ENCODE data around the gene PRKCQ.

The PRKCQ gene

DNA sequence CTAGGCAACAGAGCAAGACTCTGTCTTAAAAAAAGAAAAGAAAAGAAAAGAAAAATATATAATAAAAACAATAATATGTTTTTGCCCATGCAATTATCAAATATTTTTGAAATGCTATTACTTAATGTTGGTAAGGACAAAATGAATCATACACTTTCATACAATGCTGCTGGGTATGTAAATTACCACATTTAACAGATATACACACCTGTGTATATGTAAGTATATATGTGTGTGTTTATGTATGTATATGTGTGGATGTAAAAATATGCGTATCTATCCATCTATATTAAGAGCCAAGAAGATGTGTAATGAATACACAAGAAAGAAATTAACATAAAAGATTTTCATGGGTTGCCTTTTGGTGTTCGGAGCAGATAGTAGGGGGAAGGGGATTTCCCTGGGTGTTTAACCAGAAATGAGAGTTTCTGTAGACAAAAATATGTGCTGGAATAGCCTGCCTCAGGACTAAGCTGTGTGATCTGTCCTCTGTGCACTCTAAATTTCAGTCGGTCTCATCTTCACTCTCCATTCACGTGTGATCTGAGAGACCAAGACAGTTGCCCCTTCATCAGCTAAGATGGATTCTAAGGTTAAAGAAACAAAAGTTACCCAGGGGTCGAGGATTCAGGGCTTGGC lies 61.2 kb downstream of the PRKCQ start:
- no peak for DNase-seq

GRCh38 chr10:6516929-6517284 lies 63.2 kb downstream of the PRKCQ start:
- no peak for DNase-seq

DNA sequence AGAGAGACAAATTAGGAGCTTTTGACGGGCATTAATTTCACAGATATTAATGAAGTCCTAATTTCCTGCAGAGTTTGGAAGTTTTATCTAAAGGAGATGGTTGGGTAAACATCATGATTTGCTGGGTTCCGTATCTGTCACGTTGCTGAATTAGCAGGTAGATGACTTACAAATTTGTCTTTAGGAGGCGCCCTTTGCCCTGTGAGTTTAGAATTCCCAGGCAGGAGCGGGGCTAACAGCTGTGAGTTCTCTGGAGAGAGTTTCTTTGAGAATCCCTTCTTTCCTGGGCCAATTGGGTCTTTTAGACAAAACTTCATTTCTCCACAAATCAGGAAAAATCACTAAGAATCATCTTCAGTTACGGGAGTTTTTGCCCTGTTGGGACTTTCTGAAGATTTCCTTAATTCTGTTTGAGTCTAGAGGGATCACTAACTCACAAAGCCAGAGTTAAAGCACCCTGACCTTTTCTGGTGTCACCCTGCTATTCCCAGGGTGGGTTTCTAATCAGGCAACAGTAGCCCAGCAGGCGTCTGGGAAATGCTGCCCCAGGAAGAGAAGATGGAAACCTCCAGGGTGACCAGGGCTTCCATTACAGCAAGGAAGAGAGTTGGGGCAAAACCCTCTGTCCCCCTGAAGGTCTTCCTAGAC lies 63.7 kb downstream of the PRKCQ start:
- DNase-seq = no peak

GRCh38 chr10:6514844-6515780 lies 65.0 kb downstream of the PRKCQ start:
- DNase-seq = no peak

DNA sequence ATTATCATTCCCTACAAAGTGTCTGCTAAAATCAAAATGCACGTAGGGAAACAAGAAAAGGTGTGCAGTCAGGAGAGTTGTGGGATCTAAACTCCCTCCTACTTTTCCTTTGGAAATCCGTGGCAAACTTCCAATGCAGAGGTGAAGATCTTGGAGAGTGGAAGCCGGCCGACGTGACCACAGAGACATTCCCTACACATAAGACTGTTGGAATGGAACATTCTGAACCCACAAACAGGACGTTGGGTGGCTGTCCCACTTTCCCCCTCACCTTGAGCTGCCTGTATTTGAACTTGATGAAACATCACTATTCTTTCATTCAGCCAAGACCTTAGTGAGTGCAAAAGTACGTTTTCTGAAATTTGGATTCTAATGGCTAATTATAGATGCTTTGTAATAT lies 65.9 kb downstream of the PRKCQ start:
- DNase-seq = no peak

DNA sequence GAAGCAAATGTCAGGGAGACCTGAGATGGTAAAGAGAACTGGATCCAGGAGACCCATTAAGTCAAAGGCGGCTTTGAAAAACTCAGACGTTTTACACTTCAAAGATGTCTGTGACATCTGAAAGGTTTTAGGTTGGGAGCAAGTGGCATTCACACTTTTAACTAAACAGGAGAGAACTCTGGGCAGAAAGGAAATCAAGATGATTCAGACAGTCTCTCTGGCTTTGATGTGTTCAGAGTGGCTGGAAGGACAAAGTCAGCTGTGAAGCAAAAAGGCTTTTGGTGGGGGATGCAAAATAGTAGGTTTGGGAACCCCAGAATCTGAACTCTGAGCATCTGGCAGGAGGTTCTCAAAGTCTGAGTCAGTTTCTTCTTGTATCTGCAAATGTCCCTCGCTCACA lies 66.6 kb downstream of the PRKCQ start:
- DNase-seq = no peak

DNA sequence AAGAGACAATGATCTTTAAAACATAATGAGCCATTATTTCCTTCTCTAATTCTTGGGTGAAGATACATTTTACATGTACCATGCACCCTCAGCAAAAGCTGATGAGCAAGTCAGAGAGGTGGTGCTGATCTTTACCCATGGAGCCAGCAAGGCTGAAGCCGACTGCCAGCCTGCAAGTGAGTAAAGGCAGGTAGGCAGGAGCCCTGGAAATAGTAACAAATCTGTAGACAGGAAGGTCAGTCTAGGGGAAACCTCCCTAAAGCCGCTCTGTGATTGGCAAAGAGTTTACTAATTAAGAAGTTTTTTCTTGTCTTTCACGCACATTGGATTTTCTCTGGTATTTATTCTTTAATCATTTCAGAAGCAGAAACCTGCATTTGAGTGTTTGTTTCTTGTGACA lies 67.9 kb downstream of the PRKCQ start:
- no peak for DNase-seq

- DNase-seq = no peak
Observed at GRCh38 chr10:6511347-6511746, 68.7 kb downstream of the PRKCQ start.

DNA sequence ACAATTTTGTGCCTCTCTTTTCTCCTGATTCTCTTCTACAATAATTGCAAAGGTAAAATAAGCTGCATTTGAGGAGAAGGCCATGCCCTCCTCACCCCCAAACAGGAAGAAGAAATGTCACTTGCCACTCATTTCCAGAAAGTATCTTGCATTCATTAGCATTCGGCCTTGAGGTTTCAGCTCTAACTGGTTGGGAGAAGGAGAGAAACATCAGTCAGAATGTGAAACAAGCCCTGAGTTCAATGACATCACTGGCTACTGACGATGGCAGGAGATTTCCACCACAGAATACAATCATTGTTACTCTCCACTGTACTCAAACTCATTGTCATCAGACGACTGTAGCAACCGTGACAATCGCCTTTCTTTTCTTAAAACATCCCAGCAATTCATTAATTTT lies 72.8 kb downstream of the PRKCQ start:
- no peak for DNase-seq

DNA sequence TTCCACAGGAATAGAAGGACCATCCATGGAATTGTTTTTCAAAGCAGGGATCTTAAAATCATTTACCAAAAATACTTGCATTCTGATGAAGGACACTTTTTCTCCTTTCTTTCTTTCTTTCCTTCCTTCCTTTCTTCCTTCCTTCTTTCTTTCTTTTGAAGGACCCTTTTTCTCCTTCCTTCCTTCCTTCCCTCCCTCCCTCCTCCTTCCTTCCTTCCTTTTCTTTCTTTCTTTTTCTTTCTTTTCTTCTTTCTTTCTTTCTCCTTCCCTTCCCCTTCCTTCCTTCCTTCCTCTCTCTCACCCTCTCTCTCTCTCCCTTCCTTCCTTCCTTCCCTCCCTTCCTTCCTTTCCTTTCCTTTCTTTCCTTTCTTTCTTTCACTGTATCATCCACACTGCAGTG lies 74.8 kb downstream of the PRKCQ start:
- DNase-seq = no peak

GRCh38 chr10:6504296-6504695 lies 75.8 kb downstream of the PRKCQ start:
- DNase-seq = no peak

DNA sequence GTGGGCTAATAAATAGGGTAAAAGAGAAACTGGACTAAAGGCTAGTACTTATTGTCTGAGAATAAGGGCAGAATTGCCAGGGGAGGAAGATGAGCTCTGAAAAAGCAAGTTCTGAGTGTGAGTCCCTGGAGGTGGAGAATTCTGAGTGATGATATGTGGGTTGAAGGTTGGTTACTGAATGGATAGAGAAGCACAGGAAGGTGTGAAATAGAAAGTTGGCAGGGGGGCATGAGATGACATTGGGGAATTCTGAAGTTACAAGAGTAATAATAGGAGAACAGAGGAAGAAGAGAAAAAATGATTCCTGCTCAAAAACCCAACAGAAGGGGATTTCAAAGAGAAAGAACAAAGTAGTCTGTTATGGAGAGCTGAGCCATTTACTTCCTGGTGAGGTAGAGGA lies 76.9 kb downstream of the PRKCQ start:
- no peak for DNase-seq

GRCh38 chr10:6501931-6502330 lies 78.1 kb downstream of the PRKCQ start:
- no peak for DNase-seq

DNA sequence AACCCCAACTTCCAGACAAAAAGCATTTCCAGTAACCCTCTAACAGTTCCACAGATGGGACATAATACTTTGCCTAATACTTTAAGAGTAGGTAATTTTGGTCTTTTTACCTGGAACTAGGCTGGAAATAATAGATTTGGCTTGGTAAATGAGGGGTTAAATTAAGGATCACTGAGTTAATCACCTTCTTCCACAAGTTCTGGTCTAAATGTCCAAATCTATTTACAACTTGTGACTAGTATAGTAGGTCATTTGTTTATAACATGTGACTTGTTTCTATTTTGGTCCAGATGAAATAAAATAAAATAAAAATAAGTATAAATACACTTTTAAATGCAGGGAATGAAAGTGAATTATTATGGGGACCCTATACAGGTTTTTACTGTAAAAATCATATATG lies 80.1 kb downstream of the PRKCQ start:
- DNase-seq = no peak

DNA sequence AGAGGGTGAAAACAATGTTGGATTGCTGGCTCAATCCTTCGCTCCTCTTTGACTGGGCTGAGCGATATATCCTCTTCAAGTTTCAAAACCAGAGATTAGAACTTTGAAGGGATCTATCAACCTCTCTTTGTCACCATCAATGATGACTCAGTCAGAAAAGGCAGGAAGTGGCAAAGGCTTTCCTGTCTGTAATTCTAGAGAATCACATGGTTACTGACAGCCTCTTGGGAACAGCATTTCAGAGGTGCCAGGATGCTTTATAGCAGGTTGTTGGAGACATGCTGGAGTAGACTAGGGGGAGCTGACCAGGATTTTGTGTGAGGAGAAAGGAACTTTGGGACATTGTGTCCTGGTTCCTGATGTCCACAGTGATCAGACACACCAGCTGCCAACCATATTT lies 81.3 kb downstream of the PRKCQ start:
- no peak for DNase-seq

- DNase-seq = no peak
Observed at GRCh38 chr10:6497620-6498019, 82.5 kb downstream of the PRKCQ start.

GRCh38 chr10:6494936-6495592 lies 85.0 kb downstream of the PRKCQ start:
- DNase-seq = no peak

DNA sequence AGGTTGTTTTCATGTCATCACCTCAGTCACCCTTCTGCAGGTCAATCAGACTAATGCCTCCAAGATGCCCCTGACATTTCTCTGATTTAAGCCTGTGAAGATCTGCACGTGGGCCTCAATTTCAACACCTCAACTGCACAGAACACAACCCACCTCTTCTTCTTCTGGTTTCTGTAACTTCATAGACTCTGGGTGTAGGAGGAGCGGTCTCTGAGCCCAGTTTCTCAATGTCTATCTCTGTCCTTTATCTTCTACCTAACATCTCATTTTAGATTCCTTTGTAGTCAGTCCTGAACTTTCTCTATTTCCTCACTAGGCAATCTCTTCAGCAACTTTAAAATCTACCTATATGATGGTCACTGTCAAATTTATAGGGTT lies 85.6 kb downstream of the PRKCQ start:
- DNase-seq = no peak

- no peak for DNase-seq
Observed at GRCh38 chr10:6493521-6494441, 86.3 kb downstream of the PRKCQ start.

DNA sequence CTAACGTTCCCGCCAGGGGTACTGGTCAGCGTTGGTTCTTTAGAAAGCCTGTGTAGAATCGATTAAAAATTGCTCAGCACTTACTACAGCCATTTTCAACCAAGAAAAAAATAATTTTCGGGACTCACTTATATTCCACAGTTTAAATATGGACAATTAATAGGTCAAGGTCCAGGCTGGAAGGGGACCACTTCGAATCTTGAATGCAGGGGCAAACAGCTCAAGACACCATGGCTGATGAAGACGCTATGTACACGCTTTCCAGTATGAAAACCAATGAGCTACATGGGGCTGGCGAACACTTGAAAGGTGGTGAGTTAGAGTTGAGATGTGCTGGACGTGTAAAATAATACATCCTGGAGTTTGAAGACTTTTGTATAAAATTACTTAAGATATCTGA lies 87.2 kb downstream of the PRKCQ start:
- no peak for DNase-seq

GRCh38 chr10:6491841-6492609 lies 88.1 kb downstream of the PRKCQ start:
- DNase-seq = no peak

GRCh38 chr10:6490614-6491013 lies 89.5 kb downstream of the PRKCQ start:
- DNase-seq = no peak
